Bladder microvascular endothelial cell (primary cell): ENCODE results near the gene BMP3. TPM values are rescaled to one million over a fixed set of nuclear protein-coding genes. Genes with fewer than 3 reads are reported as not detected.

Experiments
- total RNA-seq: library from RNA; depleted of rRNA; stranded (reverse); fragments of >200 nt; gene quantifications from 2 replicates; pipeline ENCODE4 v1.2.3, GENCODE V29; 2014

Gene BMP3
- total RNA-seq: not detected in 2 replicates

DNA sequence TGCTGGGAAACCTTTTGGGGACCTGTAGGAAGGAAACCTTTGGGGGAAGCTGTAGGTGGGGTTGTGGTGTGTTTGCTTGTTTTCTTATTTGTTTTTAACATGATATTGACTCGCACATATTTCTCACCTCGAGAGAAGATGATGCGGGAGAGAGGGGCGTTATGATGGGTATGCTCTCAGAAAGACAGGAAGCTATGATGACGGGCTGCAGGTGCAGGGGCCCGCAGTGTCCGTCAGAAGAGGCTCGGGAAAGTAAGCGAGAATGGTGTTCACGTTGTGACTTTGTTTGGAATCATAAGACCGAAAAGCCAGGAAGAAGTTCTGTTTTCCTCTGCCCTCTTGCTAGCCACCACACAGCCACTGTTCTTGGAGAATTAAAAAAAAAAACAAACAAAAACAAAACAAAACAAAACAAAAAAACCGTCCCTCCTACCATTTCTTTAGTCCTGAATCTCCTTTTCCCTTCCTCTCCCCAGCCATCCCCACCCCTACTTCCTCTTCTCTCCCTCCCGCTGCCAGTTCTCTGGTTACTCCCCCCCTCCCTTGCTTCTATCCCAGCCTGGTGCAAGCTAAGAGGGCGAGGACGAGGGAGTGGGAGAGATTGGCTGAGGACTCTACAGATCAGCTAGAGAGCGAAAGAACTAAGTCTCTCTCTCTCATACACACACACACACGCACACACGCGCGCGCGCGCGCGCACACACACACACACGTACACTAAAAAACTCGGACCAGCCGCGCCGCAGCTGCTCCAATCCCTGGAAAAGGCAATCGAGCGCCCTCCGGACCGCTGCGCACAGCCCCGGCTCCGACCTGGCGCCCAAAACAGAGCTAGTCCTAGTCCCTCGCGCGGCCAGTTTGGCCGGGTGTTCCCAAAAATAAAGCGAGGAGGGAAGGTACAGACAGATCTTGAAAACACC, at the start of gene BMP3:
Gene BMP3 (plus strand): TSS at position 648 of the 920 bp plus-strand sequence. CDS start 577 bp downstream, outside the sequence.

Other genes starting within 250 kb of the BMP3 start
- not detected in 2 replicates for gene PRKG2, start 184.5 kb downstream of the BMP3 start, total RNA-seq